ENCODE results near the gene PTPN13. TPM values are rescaled to one million over a fixed set of nuclear protein-coding genes. Genes with fewer than 3 reads are reported as not detected.

Gene PTPN13
- total RNA-seq, 1 donor from 2014 or later, result 38.9 TPM

DNA sequence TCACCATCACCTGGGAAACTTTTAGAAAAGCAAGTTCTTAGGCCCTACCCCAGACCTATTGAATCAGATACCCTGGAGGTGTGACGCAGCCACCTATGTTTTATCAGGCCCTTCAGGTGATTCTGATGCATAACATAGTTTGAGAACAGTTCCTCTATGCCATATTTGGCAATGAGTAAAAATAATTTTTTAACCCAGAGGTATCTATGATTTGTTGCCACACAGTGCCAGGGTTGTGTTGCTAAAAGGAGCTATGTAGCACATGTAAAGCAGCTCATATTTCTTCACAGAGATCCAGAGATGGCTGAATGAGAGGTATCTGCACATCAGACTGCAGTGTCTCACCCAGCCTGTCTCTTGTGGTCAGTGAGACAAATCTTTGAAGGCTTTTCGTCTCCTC lies 85.3 kb downstream of the PTPN13 start:
- Mint-ChIP-seq H3K4me3 (ENCODE audit: unreplicated experiment) (no peak overlapping the region), H3K9me3 (ENCODE audit: low read depth) (no peaks in the 10 kb centered on the region), H3K27ac (ENCODE audit: unreplicated experiment) (no peak overlapping the region), H3K27me3 (ENCODE audit: low read depth) (no peaks in the 10 kb centered on the region), H3K4me1 (ENCODE audit: low read depth) (no peaks in the 10 kb centered on the region), H3K36me3 (ENCODE audit: low read depth) (peaks cover 4% of the 10 kb centered on the region)
- TF ChIP-seq, protein P1, sequence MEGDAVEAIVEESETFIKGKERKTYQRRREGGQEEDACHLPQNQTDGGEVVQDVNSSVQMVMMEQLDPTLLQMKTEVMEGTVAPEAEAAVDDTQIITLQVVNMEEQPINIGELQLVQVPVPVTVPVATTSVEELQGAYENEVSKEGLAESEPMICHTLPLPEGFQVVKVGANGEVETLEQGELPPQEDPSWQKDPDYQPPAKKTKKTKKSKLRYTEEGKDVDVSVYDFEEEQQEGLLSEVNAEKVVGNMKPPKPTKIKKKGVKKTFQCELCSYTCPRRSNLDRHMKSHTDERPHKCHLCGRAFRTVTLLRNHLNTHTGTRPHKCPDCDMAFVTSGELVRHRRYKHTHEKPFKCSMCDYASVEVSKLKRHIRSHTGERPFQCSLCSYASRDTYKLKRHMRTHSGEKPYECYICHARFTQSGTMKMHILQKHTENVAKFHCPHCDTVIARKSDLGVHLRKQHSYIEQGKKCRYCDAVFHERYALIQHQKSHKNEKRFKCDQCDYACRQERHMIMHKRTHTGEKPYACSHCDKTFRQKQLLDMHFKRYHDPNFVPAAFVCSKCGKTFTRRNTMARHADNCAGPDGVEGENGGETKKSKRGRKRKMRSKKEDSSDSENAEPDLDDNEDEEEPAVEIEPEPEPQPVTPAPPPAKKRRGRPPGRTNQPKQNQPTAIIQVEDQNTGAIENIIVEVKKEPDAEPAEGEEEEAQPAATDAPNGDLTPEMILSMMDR (IDR thresholded peaks at IDR 0.05), result no peak
- no peak for DNase-seq (ENCODE audit: low spot score)

DNA sequence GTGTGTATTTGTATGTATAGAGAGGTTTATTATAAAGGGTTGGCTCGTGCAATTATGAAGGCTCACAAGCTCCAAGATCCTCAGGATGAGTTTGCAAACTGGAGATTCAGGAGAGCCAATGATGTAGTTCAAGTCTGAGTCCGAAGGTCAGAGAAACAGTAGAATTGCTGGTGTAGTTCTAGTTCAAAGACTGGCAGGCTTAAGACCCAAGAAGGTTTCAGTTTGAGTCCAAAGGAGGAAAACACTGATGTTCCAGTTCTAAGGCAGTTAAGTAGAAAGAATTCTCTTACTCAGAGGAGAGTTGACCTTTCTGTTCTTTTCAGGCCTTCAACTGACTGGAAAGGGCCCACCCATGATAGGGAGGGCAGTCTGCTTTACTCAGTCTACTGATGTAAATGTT lies 89.1 kb downstream of the PTPN13 start:
- TF ChIP-seq, protein P1 (IDR thresholded peaks at IDR 0.05), result no peak
- Mint-ChIP-seq H3K27me3 (ENCODE audit: low read depth) (no peaks in the 10 kb centered on the region), H3K4me1 (ENCODE audit: low read depth) (peaks cover 2% of the 10 kb centered on the region), H3K27ac (ENCODE audit: unreplicated experiment) (no peak overlapping the region), H3K4me3 (ENCODE audit: unreplicated experiment) (no peak overlapping the region), H3K9me3 (ENCODE audit: low read depth) (no peaks in the 10 kb centered on the region), H3K36me3 (ENCODE audit: low read depth) (peaks cover 5% of the 10 kb centered on the region)
- no peak for DNase-seq (ENCODE audit: low spot score)

DNA sequence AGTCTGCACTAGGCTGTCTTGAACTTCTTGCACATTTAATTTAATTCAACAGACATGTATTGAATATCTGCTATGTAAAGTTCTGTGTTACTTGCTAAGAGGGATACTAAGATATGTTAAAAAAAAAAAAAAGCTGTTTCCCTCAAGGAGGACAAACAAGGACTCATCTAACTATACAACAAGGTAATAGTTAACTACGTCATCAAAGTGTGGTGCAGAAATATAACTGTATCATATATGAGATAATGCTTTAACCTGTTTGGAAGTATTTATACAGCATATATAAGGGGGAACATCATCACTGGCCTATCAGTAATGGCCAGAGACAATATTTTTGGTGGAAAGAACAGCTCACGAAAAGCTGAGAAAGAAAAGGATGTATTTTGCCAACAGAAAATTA lies 89.9 kb downstream of the PTPN13 start:
- Mint-ChIP-seq H3K27ac (ENCODE audit: unreplicated experiment) (no peak overlapping the region), H3K4me1 (ENCODE audit: low read depth) (peaks cover 2% of the 10 kb centered on the region), H3K27me3 (ENCODE audit: low read depth) (no peaks in the 10 kb centered on the region), H3K9me3 (ENCODE audit: low read depth) (no peaks in the 10 kb centered on the region), H3K4me3 (ENCODE audit: unreplicated experiment) (no peak overlapping the region), H3K36me3 (ENCODE audit: low read depth) (peaks cover 4% of the 10 kb centered on the region)
- DNase-seq (ENCODE audit: low spot score), result no peak
- TF ChIP-seq, protein P1 (IDR thresholded peaks at IDR 0.05), result no peak

DNA sequence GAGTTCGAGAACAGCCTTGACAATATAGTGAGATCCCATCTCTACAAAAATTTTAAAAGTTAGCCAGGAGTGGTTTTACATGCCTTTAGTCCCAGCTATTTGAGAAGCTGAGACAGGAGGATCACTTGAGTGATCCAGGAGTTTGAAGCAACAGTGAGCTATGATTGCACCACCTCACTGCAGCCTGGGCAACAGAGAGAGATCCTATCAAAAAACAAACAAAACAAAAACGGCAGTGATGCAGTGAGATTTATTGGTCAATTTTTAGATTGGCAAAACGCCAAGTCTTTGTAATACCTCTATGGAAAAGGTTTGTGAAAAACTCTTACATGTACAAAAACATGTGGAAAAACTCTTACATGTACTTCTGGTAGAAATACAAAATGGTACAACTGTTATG lies 91.3 kb downstream of the PTPN13 start:
- H3K4me3 Mint-ChIP-seq (ENCODE audit: unreplicated experiment), result no peak overlapping the region
- TF ChIP-seq, protein P1 (IDR thresholded peaks at IDR 0.05), result no peak
- H3K9me3 Mint-ChIP-seq (ENCODE audit: low read depth), result no peaks in the 10 kb centered on the region
- H3K36me3 Mint-ChIP-seq (ENCODE audit: low read depth), result peaks cover 6% of the 10 kb centered on the region
- H3K4me1 Mint-ChIP-seq (ENCODE audit: low read depth), result peaks cover 2% of the 10 kb centered on the region
- H3K27me3 Mint-ChIP-seq (ENCODE audit: low read depth), result no peaks in the 10 kb centered on the region
- DNase-seq (ENCODE audit: low spot score), result no peak
- H3K27ac Mint-ChIP-seq (ENCODE audit: unreplicated experiment), result no peak overlapping the region

DNA sequence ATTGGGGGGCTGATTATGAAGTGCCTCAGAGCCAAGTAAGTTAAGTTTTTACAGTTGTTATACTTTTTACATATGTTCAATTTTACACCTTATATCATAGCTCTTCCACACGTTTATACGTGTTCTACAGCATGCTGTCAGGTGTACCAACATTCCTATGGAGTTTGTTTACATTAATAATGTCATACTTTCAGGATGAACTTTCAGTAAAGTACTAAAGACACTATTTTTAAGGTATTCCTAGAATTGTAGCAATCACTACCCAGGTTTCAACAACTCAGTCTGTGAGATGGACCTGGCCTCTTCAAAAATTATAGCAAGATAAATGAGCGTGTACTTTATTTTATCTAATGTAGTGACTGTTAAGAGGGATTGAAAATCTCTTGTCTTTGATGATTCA lies 92.6 kb downstream of the PTPN13 start:
- no peak overlapping the region for H3K27ac Mint-ChIP-seq (ENCODE audit: unreplicated experiment)
- H3K4me1 Mint-ChIP-seq (ENCODE audit: low read depth), result peaks cover 2% of the 10 kb centered on the region
- no peak overlapping the region for H3K4me3 Mint-ChIP-seq (ENCODE audit: unreplicated experiment)
- no peaks in the 10 kb centered on the region for H3K27me3 Mint-ChIP-seq (ENCODE audit: low read depth)
- H3K36me3 Mint-ChIP-seq (ENCODE audit: low read depth), result peaks cover 6% of the 10 kb centered on the region
- TF ChIP-seq, protein P1 (IDR thresholded peaks at IDR 0.05), result no peak
- H3K9me3 Mint-ChIP-seq (ENCODE audit: low read depth), result no peaks in the 10 kb centered on the region
- no peak for DNase-seq (ENCODE audit: low spot score)
